ENCODE data around the gene RANGAP1.
A peak's percentile ranks its signal among the peaks of the same experiment; 100 is the strongest.

Gene RANGAP1

DNA sequence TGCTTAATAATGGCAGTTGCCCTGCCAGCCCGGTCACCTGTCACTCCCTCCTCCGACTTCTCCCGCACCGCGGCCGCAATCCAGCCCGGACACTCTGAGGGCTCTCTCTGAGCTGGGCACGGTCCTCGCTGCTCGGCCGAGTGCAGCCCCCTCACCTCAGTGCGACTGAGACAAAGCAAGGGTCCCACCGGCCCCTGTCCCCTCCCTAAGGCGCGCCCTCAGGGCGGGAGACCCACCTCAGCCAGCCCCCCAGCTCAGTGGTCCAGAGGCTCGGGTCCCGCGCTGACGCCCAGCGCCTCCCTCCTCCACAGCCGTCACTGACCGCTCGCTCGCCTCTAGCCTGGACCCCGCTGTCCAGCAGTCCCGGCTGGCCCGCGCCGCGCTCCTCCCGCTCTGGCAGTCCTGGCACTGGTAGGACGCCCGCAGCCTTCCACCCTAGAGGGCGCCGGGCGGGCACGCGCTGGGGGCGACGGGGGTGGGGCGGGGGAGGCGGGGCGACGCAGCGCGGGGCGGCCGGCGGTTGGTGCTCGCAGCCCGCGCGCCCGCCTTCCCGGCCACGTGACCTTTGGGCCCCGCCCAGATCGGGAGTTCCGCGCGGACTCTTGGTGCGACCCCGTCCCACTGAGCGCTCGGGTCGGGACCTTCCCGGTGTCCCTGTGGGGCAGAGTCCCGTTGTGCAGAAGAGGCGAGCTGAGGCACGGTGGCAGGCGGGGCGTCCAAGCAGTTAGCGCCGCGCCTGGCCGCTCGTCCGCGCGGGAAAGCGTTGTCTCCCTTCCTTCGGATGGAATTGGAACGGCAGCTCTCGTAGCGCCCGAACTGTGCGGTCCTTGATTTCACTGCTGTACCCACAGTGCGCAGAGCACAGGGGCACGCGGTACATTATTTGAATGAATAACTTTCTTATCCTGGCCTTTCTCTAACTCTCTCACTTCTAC lies 88.7 kb downstream of the RANGAP1 start:
- peak; percentile 96 for DNase-seq (ENCODE audit: low spot score)

Data from AG20443 (cell line).